K562 (cell line): ENCODE measurements around the gene NUDT5. TPM values are rescaled to one million over a fixed set of nuclear protein-coding genes. Genes with fewer than 3 reads are reported as not detected.
A peak's percentile ranks its signal among the peaks of the same experiment; 100 is the strongest.

ENCODE experiments used
- EGR1 ChIP-seq: fragments of 450-650 bp; conservative IDR thresholded peaks from 2 replicates; pipeline ENCODE4 v1.6.1; 2017; ENCODE audit warnings: mild to moderate bottlenecking
- GABPB1 ChIP-seq: sonication (generic); formaldehyde crosslinking; IDR thresholded peaks from 2 replicates; pipeline ENCODE4 v1.8.0; 2022; ENCODE audit warnings: mild to moderate bottlenecking, missing genetic modification reagents
- HNRNPLL ChIP-seq: fragments of 200-400 bp; formaldehyde crosslinking; IDR thresholded peaks from 2 replicates; pipeline ENCODE4 v1.6.1; 2017; ENCODE audit warnings: low read length, low read depth, mild to moderate bottlenecking; ENCODE audit not compliant: poor library complexity, severe bottlenecking
- KAT8 ChIP-seq: fragments of 450-650 bp; IDR thresholded peaks from 2 replicates; pipeline ENCODE4 v1.6.1; 2016; ENCODE audit warnings: low read depth, mild to moderate bottlenecking
- KDM4B ChIP-seq, 2 experiments: fragments of 450-650 bp in 1 of 2; sonication (generic) in 1 of 2; IDR thresholded peaks; 2 replicates each; pipeline ENCODE4 v1.6.1; 2016 to 2017; ENCODE audit warnings: borderline replicate concordance in 2 of 2, antibody characterized with exemption in 1 of 2, low read depth in 1 of 2, mild to moderate bottlenecking in 1 of 2
- KLF6 ChIP-seq: fragments of 250-450 bp; sonication (Bioruptor Pico); IDR thresholded peaks from 2 replicates; pipeline ENCODE4 v1.4.0; 2020; ENCODE audit warnings: mild to moderate bottlenecking, moderate library complexity, borderline replicate concordance
- MAFG ChIP-seq: fragments of 450-650 bp; conservative IDR thresholded peaks from 2 replicates; pipeline ENCODE4 v1.6.1; 2016; ENCODE audit warnings: missing genetic modification characterization, missing compliant biosample characterization
- PHF20 ChIP-seq: fragments of 450-650 bp; IDR thresholded peaks from 2 replicates; pipeline ENCODE4 v1.6.1; 2018; ENCODE audit not compliant: partially characterized antibody
- ZNF589 ChIP-seq: fragments of 200-800 bp; sonication (Bioruptor generic); IDR thresholded peaks from 2 replicates; pipeline ENCODE4 v1.6.1; 2016; ENCODE audit warnings: low read depth, missing genetic modification characterization, missing compliant biosample characterization
- ZNF695 ChIP-seq: fragments of 450-650 bp; formaldehyde crosslinking; IDR thresholded peaks from 2 replicates; pipeline ENCODE4 v1.4.0; 2020; ENCODE audit warnings: mild to moderate bottlenecking, moderate library complexity
- polyA plus RNA-seq, 8 experiments: library from polyadenylated mRNA; depleted of rRNA in 4 of 8; stranded (reverse) in 5 of 8; unstranded in 3 of 8; fragments of >200 nt; fragmentation: Nextera tagmentation in 2 of 8; fragmentation: Illumina TruSeq in 1 of 8; extraction: Ambion mirVana in 2 of 8; extraction: Trizol in 1 of 8; gene quantifications; 2 replicates each; pipeline versions ENCODE4 v1.2.1 to v1.2.3, GENCODE V29; 2011 to 2014; ENCODE audit warnings: inconsistent platforms in 1 of 8, missing spikeins in 1 of 8
- total RNA-seq, 7 experiments: library from RNA; depleted of rRNA in 6 of 7; stranded (reverse); fragments of >200 nt in 6 of 7; fragmentation: Illumina TruSeq in 2 of 7; extraction: Trizol in 2 of 7; gene quantifications; 2 replicates each; pipeline versions ENCODE4 v1.2.1 to v1.2.3, GENCODE V29; 2011 to 2021; ENCODE audit warnings: low replicate concordance in 1 of 7
- TF ChIP-seq, protein P1 (sequence below): sonication (generic); formaldehyde crosslinking; IDR thresholded peaks from 2 replicates; pipeline ENCODE4 v1.8.0; 2022; ENCODE audit warnings: mild to moderate bottlenecking, missing genetic modification reagents
- TF ChIP-seq, protein P2 (sequence below): fragments of 150-350 bp; IDR thresholded peaks from 2 replicates; pipeline ENCODE4 v1.6.1; 2014; ENCODE audit warnings: low read depth, mild to moderate bottlenecking, low read length, borderline replicate concordance
- TF ChIP-seq, protein P3 (sequence below): sonication (generic); formaldehyde crosslinking; IDR thresholded peaks from 2 replicates; pipeline ENCODE4 v1.8.1; 2023; ENCODE audit warnings: mild to moderate bottlenecking, missing genetic modification reagents
- TF ChIP-seq, protein P4 (sequence below), 2 experiments: fragments of 450-650 bp; conservative IDR thresholded peaks; 2 replicates each; pipeline ENCODE4 v1.6.1; 2017; ENCODE audit warnings: mild to moderate bottlenecking in 2 of 2, moderate library complexity in 2 of 2

The NUDT5 gene
- total and polyA plus RNA-seq, 9 of the 15 experiments (the other 6 are each of a cell fraction or from before 2014, with no cell fraction given), result 87.7 to 422 (median 186) TPM

DNA sequence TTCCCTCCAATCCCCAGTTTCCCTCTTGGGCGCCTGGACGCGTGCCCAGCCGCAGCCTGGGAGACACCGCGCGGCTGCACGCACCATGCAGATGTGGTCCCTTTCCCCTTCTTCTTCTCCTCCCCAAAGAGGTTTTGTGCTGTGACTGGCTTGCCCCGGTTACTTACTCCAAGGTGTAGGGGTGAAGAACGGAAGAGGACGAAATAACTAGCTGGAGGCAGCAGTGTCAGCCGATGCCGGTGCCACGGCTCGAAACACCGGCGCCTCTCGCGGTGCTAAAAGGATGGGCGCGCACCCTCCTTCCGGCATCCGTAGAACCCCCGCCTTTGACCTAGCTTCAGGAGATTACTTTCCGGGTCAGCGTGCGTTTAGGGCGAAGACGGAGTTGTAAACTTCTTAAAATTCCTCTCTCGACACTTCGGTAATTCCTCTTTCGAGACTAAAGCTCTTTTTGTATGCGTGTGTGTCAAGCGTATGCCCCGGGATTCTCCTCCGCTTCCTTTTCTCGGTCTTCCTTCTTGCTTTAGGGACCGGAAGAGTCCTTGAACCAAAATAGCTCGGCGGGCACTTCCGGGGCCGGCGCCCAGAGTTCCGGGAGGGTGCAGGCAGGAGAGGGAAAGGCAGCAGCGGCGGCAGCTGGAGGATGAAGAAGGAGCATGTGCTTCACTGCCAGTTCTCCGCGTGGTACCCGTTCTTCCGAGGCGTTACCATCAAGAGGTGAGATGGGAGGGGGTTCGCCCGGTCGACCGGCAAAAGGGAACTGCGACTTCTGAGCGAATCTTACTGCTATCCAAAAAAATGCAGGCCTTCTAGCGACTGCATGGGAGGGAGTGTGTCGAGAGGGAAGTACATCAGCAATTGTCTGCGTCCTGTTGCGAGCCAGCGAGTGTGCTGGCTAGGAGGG lies at the start of gene NUDT5, which contains the start of gene CDC123 (continued):
- peak; percentile 67 for TF ChIP-seq HNRNPLL
- TF ChIP-seq KLF6 (CRISPR knock-in tag), result no peak
- TF ChIP-seq, protein P1, sequence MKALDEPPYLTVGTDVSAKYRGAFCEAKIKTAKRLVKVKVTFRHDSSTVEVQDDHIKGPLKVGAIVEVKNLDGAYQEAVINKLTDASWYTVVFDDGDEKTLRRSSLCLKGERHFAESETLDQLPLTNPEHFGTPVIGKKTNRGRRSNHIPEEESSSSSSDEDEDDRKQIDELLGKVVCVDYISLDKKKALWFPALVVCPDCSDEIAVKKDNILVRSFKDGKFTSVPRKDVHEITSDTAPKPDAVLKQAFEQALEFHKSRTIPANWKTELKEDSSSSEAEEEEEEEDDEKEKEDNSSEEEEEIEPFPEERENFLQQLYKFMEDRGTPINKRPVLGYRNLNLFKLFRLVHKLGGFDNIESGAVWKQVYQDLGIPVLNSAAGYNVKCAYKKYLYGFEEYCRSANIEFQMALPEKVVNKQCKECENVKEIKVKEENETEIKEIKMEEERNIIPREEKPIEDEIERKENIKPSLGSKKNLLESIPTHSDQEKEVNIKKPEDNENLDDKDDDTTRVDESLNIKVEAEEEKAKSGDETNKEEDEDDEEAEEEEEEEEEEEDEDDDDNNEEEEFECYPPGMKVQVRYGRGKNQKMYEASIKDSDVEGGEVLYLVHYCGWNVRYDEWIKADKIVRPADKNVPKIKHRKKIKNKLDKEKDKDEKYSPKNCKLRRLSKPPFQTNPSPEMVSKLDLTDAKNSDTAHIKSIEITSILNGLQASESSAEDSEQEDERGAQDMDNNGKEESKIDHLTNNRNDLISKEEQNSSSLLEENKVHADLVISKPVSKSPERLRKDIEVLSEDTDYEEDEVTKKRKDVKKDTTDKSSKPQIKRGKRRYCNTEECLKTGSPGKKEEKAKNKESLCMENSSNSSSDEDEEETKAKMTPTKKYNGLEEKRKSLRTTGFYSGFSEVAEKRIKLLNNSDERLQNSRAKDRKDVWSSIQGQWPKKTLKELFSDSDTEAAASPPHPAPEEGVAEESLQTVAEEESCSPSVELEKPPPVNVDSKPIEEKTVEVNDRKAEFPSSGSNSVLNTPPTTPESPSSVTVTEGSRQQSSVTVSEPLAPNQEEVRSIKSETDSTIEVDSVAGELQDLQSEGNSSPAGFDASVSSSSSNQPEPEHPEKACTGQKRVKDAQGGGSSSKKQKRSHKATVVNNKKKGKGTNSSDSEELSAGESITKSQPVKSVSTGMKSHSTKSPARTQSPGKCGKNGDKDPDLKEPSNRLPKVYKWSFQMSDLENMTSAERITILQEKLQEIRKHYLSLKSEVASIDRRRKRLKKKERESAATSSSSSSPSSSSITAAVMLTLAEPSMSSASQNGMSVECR (CRISPR knock-in tag), result peak; percentile 54
- peak; percentile 98 for TF ChIP-seq PHF20
- TF ChIP-seq ZNF695 (CRISPR knock-in tag), result no peak
- peak; percentile 76; the same call in 1 of the 2 replicates for TF ChIP-seq KAT8
- no peak for TF ChIP-seq MAFG (tag)
- peak; percentile 47 for TF ChIP-seq EGR1
- TF ChIP-seq, protein P2, sequence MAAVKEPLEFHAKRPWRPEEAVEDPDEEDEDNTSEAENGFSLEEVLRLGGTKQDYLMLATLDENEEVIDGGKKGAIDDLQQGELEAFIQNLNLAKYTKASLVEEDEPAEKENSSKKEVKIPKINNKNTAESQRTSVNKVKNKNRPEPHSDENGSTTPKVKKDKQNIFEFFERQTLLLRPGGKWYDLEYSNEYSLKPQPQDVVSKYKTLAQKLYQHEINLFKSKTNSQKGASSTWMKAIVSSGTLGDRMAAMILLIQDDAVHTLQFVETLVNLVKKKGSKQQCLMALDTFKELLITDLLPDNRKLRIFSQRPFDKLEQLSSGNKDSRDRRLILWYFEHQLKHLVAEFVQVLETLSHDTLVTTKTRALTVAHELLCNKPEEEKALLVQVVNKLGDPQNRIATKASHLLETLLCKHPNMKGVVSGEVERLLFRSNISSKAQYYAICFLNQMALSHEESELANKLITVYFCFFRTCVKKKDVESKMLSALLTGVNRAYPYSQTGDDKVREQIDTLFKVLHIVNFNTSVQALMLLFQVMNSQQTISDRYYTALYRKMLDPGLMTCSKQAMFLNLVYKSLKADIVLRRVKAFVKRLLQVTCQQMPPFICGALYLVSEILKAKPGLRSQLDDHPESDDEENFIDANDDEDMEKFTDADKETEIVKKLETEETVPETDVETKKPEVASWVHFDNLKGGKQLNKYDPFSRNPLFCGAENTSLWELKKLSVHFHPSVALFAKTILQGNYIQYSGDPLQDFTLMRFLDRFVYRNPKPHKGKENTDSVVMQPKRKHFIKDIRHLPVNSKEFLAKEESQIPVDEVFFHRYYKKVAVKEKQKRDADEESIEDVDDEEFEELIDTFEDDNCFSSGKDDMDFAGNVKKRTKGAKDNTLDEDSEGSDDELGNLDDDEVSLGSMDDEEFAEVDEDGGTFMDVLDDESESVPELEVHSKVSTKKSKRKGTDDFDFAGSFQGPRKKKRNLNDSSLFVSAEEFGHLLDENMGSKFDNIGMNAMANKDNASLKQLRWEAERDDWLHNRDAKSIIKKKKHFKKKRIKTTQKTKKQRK, result no peak
- TF ChIP-seq, protein P3, sequence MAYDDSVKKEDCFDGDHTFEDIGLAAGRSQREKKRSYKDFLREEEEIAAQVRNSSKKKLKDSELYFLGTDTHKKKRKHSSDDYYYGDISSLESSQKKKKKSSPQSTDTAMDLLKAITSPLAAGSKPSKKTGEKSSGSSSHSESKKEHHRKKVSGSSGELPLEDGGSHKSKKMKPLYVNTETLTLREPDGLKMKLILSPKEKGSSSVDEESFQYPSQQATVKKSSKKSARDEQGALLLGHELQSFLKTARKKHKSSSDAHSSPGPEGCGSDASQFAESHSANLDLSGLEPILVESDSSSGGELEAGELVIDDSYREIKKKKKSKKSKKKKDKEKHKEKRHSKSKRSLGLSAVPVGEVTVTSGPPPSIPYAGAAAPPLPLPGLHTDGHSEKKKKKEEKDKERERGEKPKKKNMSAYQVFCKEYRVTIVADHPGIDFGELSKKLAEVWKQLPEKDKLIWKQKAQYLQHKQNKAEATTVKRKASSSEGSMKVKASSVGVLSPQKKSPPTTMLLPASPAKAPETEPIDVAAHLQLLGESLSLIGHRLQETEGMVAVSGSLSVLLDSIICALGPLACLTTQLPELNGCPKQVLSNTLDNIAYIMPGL (CRISPR knock-in tag), result no peak
- peak; percentile 97 for TF ChIP-seq GABPB1 (CRISPR knock-in tag)
- 0 out of 2 replicates have a peak, but pooled peaks have one; percentile 36 for TF ChIP-seq ZNF589 (CRISPR knock-in tag)
- TF ChIP-seq, protein P4, sequence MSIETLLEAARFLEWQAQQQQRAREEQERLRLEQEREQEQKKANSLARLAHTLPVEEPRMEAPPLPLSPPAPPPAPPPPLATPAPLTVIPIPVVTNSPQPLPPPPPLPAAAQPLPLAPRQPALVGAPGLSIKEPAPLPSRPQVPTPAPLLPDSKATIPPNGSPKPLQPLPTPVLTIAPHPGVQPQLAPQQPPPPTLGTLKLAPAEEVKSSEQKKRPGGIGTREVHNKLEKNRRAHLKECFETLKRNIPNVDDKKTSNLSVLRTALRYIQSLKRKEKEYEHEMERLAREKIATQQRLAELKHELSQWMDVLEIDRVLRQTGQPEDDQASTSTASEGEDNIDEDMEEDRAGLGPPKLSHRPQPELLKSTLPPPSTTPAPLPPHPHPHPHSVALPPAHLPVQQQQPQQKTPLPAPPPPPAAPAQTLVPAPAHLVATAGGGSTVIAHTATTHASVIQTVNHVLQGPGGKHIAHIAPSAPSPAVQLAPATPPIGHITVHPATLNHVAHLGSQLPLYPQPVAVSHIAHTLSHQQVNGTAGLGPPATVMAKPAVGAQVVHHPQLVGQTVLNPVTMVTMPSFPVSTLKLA (conservative IDR thresholded peaks at IDR 0.05), result peak; percentile 85 to 93
- 0 out of 4 replicates have a peak, but pooled peaks of 1 of the 2 experiments have one; percentile 58 for TF ChIP-seq KDM4B (IDR thresholded peaks at IDR 0.05; ENCODE audit: borderline replicate concordance in 2 of 2, low read depth in 1 of 2)
